ENCODE data around the gene ADAMTS9. TPM values are rescaled to one million over a fixed set of nuclear protein-coding genes. Genes with fewer than 3 reads are reported as not detected.
A peak's percentile ranks its signal among the peaks of the same experiment; 100 is the strongest.

ADAMTS9 gene
- total and polyA plus RNA-seq, 2 of the 13 experiments (the other 11 are each of a cell fraction or from before 2014, with no cell fraction given) = 0.02 to 0.09 TPM

- ChIA-PET CTCF (ENCODE audit: low intra/inter-chr PET ratio, low total read pairs) (no interaction called here), POLR2A (no interaction called here)
- ATAC-seq (peak; percentile 70), FAIRE-seq (no peak), DNase-seq (ENCODE audit: low spot score) (peak; percentile 18)
- WGBS (ENCODE audit: low lambda C conversion rate) = 3% methylated on average over 30 of the region's 31 CpGs
- H4K20me1 ChIP-seq (ENCODE audit: insufficient read depth, low read length) = no peaks in the 10 kb centered on the region
- no peaks in the 10 kb centered on the region for H3K9me3 ChIP-seq (ENCODE audit: low read length)
- no peak overlapping the region for H3K9ac ChIP-seq (ENCODE audit: insufficient read depth, low read depth, low read length)
- BruUV-seq (replicated peaks) = no TSS peak
- H2AFZ ChIP-seq (ENCODE audit: low read length) = no peak overlapping the region
- 0 out of 2 replicates have a peak, but pooled peaks cover 17% of the 10 kb centered on the region for H3K4me1 ChIP-seq (ENCODE audit: insufficient read depth, low read length)
- intact Hi-C loops (cut with micrococcal nuclease; ENCODE audit: unreplicated experiment) (no loop called here), in situ Hi-C loops (cut with HindIII; ENCODE audit: extremely low pct_ligation_motif_present, low pct_unique_long_range_greater_than_20kb) (no loop called here)
- no peak overlapping the region for H3K27ac ChIP-seq (ENCODE audit: extremely low read length, insufficient read depth, low read length)
- peak overlapping the region; percentile 78 for H3K4me2 ChIP-seq (ENCODE audit: low read depth, low read length)
- no peaks in the 10 kb centered on the region for H3K36me3 ChIP-seq (replicated peaks in 1 of 2; ENCODE audit: control insufficient read depth in 1 of 2, insufficient read depth in 2 of 2, low read length in 2 of 2)
- H3K4me3 ChIP-seq (replicated peaks in 1 of 3; ENCODE audit: insufficient read depth in 1 of 3, low read depth in 2 of 3, low read length in 3 of 3) = peak overlapping the region; percentile 39 to 61 (median 50); a peak in 4 of 6 replicates
- no peaks in the 10 kb centered on the region for H3K79me2 ChIP-seq (ENCODE audit: insufficient read depth, low read length)
- peaks cover 8 to 45% of the 10 kb centered on the region in 2 experiments; a peak in 4 of 5 replicates for H3K27me3 ChIP-seq (ENCODE audit: control insufficient read depth in 1 of 2, insufficient read depth in 2 of 2, low read length in 2 of 2)
- TF ChIP-seq ZNF687 (CRISPR knock-in tag; IDR thresholded peaks at IDR 0.05) (peak; percentile 10; the same call in 1 of the 2 replicates), CBX2 (IDR thresholded peaks at IDR 0.05; ENCODE audit: low read depth, low read length) (no peak), CBX2 (CRISPR knock-in tag; IDR thresholded peaks at IDR 0.05; ENCODE audit: low read depth) (0 out of 2 replicates have a peak, but pooled peaks have one; percentile 38), SYNCRIP (IDR thresholded peaks at IDR 0.05; ENCODE audit: insufficient read depth, low read depth, low read length) (no peak), CEBPB (IDR thresholded peaks at IDR 0.05; ENCODE audit: borderline replicate concordance, low read depth, low read length) (no peak), BCLAF1 (IDR thresholded peaks at IDR 0.05) (no peak), ZNF143 (CRISPR knock-in tag; IDR thresholded peaks at IDR 0.05) (no peak), U2AF2 (IDR thresholded peaks at IDR 0.05; ENCODE audit: low read depth, low read length) (no peak), YEATS2 (CRISPR knock-in tag; IDR thresholded peaks at IDR 0.05; ENCODE audit: borderline replicate concordance) (no peak), SAFB2 (CRISPR knock-in tag; IDR thresholded peaks at IDR 0.05; ENCODE audit: borderline replicate concordance, low read depth) (no peak), ZFX (CRISPR knock-in tag; IDR thresholded peaks at IDR 0.05; ENCODE audit: low read depth) (no peak), ZNF350 (CRISPR knock-in tag; IDR thresholded peaks at IDR 0.05; ENCODE audit: borderline replicate concordance, low read depth) (0 out of 2 replicates have a peak, but pooled peaks have one; percentile 22), FOXA1 (IDR thresholded peaks at IDR 0.05) (no peak), FOXA1 (CRISPR knock-in tag; IDR thresholded peaks at IDR 0.05) (peak; percentile 51; the same call in 1 of the 2 replicates), USF2 (IDR thresholded peaks at IDR 0.05; ENCODE audit: low read depth, low read length) (no peak), USF2 (CRISPR knock-in tag; IDR thresholded peaks at IDR 0.05; ENCODE audit: borderline replicate concordance) (no peak), BORCS8-MEF2B (CRISPR knock-in tag; IDR thresholded peaks at IDR 0.05) (no peak)
Observed at GRCh38 chr3:64686446-64686908, 1.3 kb downstream of the ADAMTS9 start.
